HEK293 (cell line): Measurements from ENCODE around the gene MSI2.

Experiments
- BCL11B ChIP-seq: fragments of 450-650 bp; formaldehyde crosslinking; IDR thresholded peaks from 2 replicates; pipeline ENCODE4 v1.5.1; 2016; ENCODE audit warnings: low read depth, missing biosample characterization, missing genetic modification characterization
- FEZF1 ChIP-seq: fragments of 450-650 bp; formaldehyde crosslinking; IDR thresholded peaks from 2 replicates; pipeline ENCODE4 v1.5.1; 2016; ENCODE audit warnings: missing biosample characterization, missing genetic modification characterization
- GLI4 ChIP-seq: fragments of 450-650 bp; formaldehyde crosslinking; IDR thresholded peaks from 2 replicates; pipeline ENCODE4 v1.5.1; 2016; ENCODE audit warnings: missing biosample characterization, missing genetic modification characterization
- KLF9 ChIP-seq: fragments of 450-650 bp; formaldehyde crosslinking; IDR thresholded peaks from 2 replicates; pipeline ENCODE4 v1.5.1; 2016; ENCODE audit warnings: missing biosample characterization, missing genetic modification characterization, low read depth
- RBAK ChIP-seq: fragments of 450-650 bp; formaldehyde crosslinking; IDR thresholded peaks from 2 replicates; pipeline ENCODE4 v1.5.1; 2016; ENCODE audit warnings: missing biosample characterization, missing genetic modification characterization
- SALL2 ChIP-seq: fragments of 450-650 bp; formaldehyde crosslinking; IDR thresholded peaks from 2 replicates; pipeline ENCODE4 v1.5.0; 2017; ENCODE audit warnings: missing biosample characterization, mild to moderate bottlenecking, missing genetic modification characterization, borderline replicate concordance
- ZBTB20 ChIP-seq: fragments of 450-650 bp; formaldehyde crosslinking; IDR thresholded peaks from 2 replicates; pipeline ENCODE4 v1.5.1; 2016; ENCODE audit warnings: missing biosample characterization, missing genetic modification characterization
- ZBTB7A ChIP-seq: fragments of 450-650 bp; formaldehyde crosslinking; IDR thresholded peaks from 2 replicates; pipeline ENCODE4 v1.5.1; 2016; ENCODE audit warnings: low read depth, missing biosample characterization, missing genetic modification characterization
- ZNF174 ChIP-seq: fragments of 450-650 bp; formaldehyde crosslinking; IDR thresholded peaks from 2 replicates; pipeline ENCODE4 v1.5.0; 2017; ENCODE audit warnings: missing biosample characterization, mild to moderate bottlenecking, missing genetic modification characterization
- ZNF473 ChIP-seq: fragments of 450-650 bp; formaldehyde crosslinking; IDR thresholded peaks from 2 replicates; pipeline ENCODE4 v1.5.1; 2017; ENCODE audit warnings: missing biosample characterization, missing genetic modification characterization
- ZNF514 ChIP-seq: fragments of 450-650 bp; formaldehyde crosslinking; IDR thresholded peaks from 2 replicates; pipeline ENCODE4 v1.5.1; 2016; ENCODE audit warnings: missing biosample characterization, missing genetic modification characterization
- ZNF521 ChIP-seq: fragments of 450-650 bp; formaldehyde crosslinking; IDR thresholded peaks from 2 replicates; pipeline ENCODE4 v1.5.1; 2017; ENCODE audit warnings: missing biosample characterization, mild to moderate bottlenecking, missing genetic modification characterization
- ZNF548 ChIP-seq: fragments of 450-650 bp; formaldehyde crosslinking; IDR thresholded peaks from 2 replicates; pipeline ENCODE4 v1.5.1; 2016; ENCODE audit warnings: missing biosample characterization, missing genetic modification characterization
- ZNF623 ChIP-seq: fragments of 450-650 bp; formaldehyde crosslinking; IDR thresholded peaks from 2 replicates; pipeline ENCODE4 v1.5.1; 2016; ENCODE audit warnings: missing biosample characterization, missing genetic modification characterization
- ZNF626 ChIP-seq: fragments of 450-650 bp; sonication (Bioruptor Pico); formaldehyde crosslinking; IDR thresholded peaks from 2 replicates; pipeline ENCODE4 v1.5.1; 2018; ENCODE audit warnings: missing biosample characterization, missing genetic modification characterization, inconsistent platforms
- ZNF658 ChIP-seq: fragments of 450-650 bp; formaldehyde crosslinking; IDR thresholded peaks from 2 replicates; pipeline ENCODE4; 2016; ENCODE audit warnings: missing biosample characterization, missing genetic modification characterization
- ZNF664 ChIP-seq: fragments of 450-650 bp; formaldehyde crosslinking; IDR thresholded peaks from 2 replicates; pipeline ENCODE4 v1.5.1; 2016; ENCODE audit warnings: missing biosample characterization, missing genetic modification characterization
- ZNF768 ChIP-seq: fragments of 450-650 bp; formaldehyde crosslinking; IDR thresholded peaks from 2 replicates; pipeline ENCODE4 v1.5.1; 2018; ENCODE audit warnings: missing biosample characterization, mild to moderate bottlenecking, missing genetic modification characterization
- ZNF791 ChIP-seq: fragments of 450-650 bp; formaldehyde crosslinking; IDR thresholded peaks from 2 replicates; pipeline ENCODE4 v1.5.1; 2016; ENCODE audit warnings: missing biosample characterization, missing genetic modification characterization
- ZNF830 ChIP-seq: fragments of 450-650 bp; IDR thresholded peaks from 2 replicates; pipeline ENCODE4 v1.5.0; 2018; ENCODE audit warnings: missing biosample characterization, missing genetic modification characterization, low read depth, mild to moderate bottlenecking, moderate library complexity
- ZNF837 ChIP-seq: fragments of 450-650 bp; formaldehyde crosslinking; IDR thresholded peaks from 2 replicates; pipeline ENCODE4 v1.5.1; 2016; ENCODE audit warnings: missing biosample characterization, missing genetic modification characterization
- TF ChIP-seq, protein P1 (sequence below): fragments of 450-650 bp; formaldehyde crosslinking; IDR thresholded peaks from 2 replicates; pipeline ENCODE4 v1.5.1; 2016; ENCODE audit warnings: missing biosample characterization, missing genetic modification characterization
- TF ChIP-seq, protein P2 (sequence below): fragments of 450-650 bp; formaldehyde crosslinking; IDR thresholded peaks from 2 replicates; pipeline ENCODE4 v1.5.1; 2016; ENCODE audit warnings: missing biosample characterization, missing genetic modification characterization
- TF ChIP-seq, protein P3 (sequence below): fragments of 450-650 bp; formaldehyde crosslinking; IDR thresholded peaks from 2 replicates; pipeline ENCODE4 v1.5.1; 2017; ENCODE audit warnings: missing biosample characterization, missing genetic modification characterization
- TF ChIP-seq, protein P4 (sequence below): fragments of 450-650 bp; formaldehyde crosslinking; IDR thresholded peaks from 2 replicates; pipeline ENCODE4 v1.5.1; 2016; ENCODE audit warnings: missing biosample characterization, missing genetic modification characterization, borderline replicate concordance
- TF ChIP-seq, protein P5 (sequence below): fragments of 450-650 bp; formaldehyde crosslinking; IDR thresholded peaks from 2 replicates; pipeline ENCODE4 v1.5.1; 2016; ENCODE audit warnings: missing biosample characterization, missing genetic modification characterization
- TF ChIP-seq, protein P6 (sequence below): fragments of 450-650 bp; IDR thresholded peaks from 2 replicates; pipeline ENCODE4 v1.5.1; 2018; ENCODE audit warnings: missing biosample characterization, mild to moderate bottlenecking, missing genetic modification characterization

Gene MSI2

DNA sequence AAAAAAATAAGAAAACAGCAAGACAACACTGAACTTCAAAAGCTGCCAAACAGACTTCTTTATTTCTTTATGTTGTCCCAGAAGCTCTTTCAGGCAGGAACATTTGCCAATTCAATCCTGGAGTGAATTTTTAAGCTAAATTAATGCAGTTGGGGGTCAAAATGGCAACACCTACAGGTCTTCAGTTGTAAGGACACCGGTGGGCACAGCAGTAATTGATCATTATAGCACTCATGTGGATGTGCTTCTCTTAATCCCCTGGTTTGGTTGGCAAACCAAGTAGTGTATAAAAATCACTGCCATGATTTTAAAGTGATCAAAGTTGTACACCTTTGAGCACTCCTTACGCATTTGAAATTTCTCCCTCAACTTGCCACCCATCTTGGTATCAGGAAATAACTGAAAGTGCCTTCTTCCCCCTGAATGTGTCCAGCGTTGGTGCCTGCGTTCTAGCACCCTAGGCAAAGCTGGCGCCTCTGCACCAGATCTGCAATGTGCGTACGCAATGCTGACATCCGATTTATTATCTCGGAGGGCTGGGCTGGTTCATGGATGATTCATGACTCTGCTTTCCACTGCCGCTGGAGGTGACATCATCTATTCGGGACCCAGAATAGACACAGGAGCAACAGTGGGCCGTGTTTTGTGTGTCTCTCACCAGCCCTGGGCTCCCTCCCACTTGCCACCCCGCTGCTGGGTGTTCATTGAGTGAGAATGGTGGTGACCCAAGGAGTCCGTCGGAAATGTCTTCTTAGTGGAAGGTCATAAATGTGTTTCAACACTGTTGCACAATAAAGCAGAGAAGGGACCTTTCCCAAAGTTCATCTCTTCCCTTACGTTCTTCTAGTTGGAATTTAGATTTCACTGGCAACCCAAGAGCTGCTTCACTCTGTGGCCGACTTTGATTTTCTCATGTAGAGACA lies 285.4 kb downstream of the MSI2 start (continued):
- TF ChIP-seq ZNF623 (tag by site-specific recombination) = no peak
- peak; percentile 67 for TF ChIP-seq FEZF1 (tag by site-specific recombination)
- TF ChIP-seq ZNF174 (tag by site-specific recombination) = no peak
- no peak for TF ChIP-seq ZNF626 (tag by site-specific recombination)
- TF ChIP-seq ZNF837 (tag by site-specific recombination) = no peak
- TF ChIP-seq ZNF658 (tag by site-specific recombination) = no peak
- TF ChIP-seq ZNF768 (tag by site-specific recombination) = no peak
- TF ChIP-seq, protein P1, sequence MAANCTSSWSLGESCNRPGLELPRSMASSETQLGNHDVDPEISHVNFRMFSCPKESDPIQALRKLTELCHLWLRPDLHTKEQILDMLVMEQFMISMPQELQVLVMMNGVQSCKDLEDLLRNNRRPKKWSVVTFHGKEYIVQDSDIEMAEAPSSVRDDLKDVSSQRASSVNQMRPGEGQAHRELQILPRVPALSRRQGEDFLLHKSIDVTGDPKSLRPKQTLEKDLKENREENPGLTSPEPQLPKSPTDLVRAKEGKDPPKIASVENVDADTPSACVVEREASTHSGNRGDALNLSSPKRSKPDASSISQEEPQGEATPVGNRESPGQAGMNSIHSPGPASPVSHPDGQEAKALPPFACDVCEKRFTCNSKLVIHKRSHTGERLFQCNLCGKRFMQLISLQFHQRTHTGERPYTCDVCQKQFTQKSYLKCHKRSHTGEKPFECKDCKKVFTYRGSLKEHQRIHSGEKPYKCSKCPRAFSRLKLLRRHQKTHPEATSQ (tag by site-specific recombination) = no peak
- no peak for TF ChIP-seq SALL2 (tag by site-specific recombination)
- no peak; the same call in 1 of the 2 replicates for TF ChIP-seq ZBTB20 (tag by site-specific recombination)
- TF ChIP-seq, protein P2, sequence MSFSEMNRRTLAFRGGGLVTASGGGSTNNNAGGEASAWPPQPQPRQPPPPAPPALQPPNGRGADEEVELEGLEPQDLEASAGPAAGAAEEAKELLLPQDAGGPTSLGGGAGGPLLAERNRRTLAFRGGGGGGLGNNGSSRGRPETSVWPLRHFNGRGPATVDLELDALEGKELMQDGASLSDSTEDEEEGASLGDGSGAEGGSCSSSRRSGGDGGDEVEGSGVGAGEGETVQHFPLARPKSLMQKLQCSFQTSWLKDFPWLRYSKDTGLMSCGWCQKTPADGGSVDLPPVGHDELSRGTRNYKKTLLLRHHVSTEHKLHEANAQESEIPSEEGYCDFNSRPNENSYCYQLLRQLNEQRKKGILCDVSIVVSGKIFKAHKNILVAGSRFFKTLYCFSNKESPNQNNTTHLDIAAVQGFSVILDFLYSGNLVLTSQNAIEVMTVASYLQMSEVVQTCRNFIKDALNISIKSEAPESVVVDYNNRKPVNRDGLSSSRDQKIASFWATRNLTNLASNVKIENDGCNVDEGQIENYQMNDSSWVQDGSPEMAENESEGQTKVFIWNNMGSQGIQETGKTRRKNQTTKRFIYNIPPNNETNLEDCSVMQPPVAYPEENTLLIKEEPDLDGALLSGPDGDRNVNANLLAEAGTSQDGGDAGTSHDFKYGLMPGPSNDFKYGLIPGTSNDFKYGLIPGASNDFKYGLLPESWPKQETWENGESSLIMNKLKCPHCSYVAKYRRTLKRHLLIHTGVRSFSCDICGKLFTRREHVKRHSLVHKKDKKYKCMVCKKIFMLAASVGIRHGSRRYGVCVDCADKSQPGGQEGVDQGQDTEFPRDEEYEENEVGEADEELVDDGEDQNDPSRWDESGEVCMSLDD = peak; percentile 30; the same call in 1 of the 2 replicates
- TF ChIP-seq ZNF830 (tag by site-specific recombination) = no peak
- TF ChIP-seq ZNF514 (tag by site-specific recombination) = no peak
- TF ChIP-seq, protein P3, sequence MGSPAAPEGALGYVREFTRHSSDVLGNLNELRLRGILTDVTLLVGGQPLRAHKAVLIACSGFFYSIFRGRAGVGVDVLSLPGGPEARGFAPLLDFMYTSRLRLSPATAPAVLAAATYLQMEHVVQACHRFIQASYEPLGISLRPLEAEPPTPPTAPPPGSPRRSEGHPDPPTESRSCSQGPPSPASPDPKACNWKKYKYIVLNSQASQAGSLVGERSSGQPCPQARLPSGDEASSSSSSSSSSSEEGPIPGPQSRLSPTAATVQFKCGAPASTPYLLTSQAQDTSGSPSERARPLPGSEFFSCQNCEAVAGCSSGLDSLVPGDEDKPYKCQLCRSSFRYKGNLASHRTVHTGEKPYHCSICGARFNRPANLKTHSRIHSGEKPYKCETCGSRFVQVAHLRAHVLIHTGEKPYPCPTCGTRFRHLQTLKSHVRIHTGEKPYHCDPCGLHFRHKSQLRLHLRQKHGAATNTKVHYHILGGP (tag by site-specific recombination) = no peak
- no peak for TF ChIP-seq BCL11B (tag by site-specific recombination)
- no peak for TF ChIP-seq GLI4 (tag by site-specific recombination)
- TF ChIP-seq ZNF521 (tag by site-specific recombination) = no peak
- TF ChIP-seq, protein P4, sequence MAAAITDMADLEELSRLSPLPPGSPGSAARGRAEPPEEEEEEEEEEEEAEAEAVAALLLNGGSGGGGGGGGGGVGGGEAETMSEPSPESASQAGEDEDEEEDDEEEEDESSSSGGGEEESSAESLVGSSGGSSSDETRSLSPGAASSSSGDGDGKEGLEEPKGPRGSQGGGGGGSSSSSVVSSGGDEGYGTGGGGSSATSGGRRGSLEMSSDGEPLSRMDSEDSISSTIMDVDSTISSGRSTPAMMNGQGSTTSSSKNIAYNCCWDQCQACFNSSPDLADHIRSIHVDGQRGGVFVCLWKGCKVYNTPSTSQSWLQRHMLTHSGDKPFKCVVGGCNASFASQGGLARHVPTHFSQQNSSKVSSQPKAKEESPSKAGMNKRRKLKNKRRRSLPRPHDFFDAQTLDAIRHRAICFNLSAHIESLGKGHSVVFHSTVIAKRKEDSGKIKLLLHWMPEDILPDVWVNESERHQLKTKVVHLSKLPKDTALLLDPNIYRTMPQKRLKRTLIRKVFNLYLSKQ (tag by site-specific recombination) = no peak
- no peak; the same call in 1 of the 2 replicates for TF ChIP-seq KLF9 (tag by site-specific recombination)
- no peak for TF ChIP-seq ZNF548 (tag by site-specific recombination)
- TF ChIP-seq ZBTB7A (tag by site-specific recombination) = no peak
- TF ChIP-seq, protein P5, sequence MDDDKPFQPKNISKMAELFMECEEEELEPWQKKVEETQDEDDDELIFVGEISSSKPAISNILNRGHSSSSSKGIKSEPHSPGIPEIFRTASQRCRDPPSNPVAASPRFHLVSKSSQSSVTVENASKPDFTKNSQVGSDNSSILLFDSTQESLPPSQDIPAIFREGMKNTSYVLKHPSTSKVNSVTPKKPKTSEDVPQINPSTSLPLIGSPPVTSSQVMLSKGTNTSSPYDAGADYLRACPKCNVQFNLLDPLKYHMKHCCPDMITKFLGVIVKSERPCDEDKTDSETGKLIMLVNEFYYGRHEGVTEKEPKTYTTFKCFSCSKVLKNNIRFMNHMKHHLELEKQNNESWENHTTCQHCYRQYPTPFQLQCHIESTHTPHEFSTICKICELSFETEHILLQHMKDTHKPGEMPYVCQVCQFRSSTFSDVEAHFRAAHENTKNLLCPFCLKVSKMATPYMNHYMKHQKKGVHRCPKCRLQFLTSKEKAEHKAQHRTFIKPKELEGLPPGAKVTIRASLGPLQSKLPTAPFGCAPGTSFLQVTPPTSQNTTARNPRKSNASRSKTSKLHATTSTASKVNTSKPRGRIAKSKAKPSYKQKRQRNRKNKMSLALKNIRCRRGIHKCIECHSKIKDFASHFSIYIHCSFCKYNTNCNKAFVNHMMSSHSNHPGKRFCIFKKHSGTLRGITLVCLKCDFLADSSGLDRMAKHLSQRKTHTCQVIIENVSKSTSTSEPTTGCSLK (tag by site-specific recombination) = no peak
- no peak for TF ChIP-seq ZNF664 (tag by site-specific recombination)
- no peak for TF ChIP-seq ZNF791 (tag by site-specific recombination)
- no peak for TF ChIP-seq ZNF473 (tag by site-specific recombination)
- no peak for TF ChIP-seq RBAK (tag by site-specific recombination)
- TF ChIP-seq, protein P6, sequence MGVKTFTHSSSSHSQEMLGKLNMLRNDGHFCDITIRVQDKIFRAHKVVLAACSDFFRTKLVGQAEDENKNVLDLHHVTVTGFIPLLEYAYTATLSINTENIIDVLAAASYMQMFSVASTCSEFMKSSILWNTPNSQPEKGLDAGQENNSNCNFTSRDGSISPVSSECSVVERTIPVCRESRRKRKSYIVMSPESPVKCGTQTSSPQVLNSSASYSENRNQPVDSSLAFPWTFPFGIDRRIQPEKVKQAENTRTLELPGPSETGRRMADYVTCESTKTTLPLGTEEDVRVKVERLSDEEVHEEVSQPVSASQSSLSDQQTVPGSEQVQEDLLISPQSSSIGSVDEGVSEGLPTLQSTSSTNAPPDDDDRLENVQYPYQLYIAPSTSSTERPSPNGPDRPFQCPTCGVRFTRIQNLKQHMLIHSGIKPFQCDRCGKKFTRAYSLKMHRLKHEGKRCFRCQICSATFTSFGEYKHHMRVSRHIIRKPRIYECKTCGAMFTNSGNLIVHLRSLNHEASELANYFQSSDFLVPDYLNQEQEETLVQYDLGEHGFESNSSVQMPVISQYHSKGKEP (tag by site-specific recombination) = peak; percentile 63; the same call in 1 of the 2 replicates
